BLaER1 treated with 17β-estradiol and CSF1 and Interleukin-3, amounts not matched to agents 10 nM and 100 nM (cell line): ENCODE measurements around the gene MBNL2.

Experiments used
- H3K27ac ChIP-seq, 11 experiments: shearing (Covaris generic); formaldehyde crosslinking; 2 replicates each; pipeline ENCODE4 v1.8.1; 2022
- H3K27me3 ChIP-seq, 11 experiments: shearing (Covaris generic); formaldehyde crosslinking; 2 replicates each; pipeline ENCODE4 v1.8.1; 2022
- H3K36me3 ChIP-seq, 11 experiments: shearing (Covaris generic); formaldehyde crosslinking; 2 replicates each; pipeline ENCODE4 v1.8.1; 2022
- H3K4me1 ChIP-seq, 10 experiments: shearing (Covaris generic); formaldehyde crosslinking; 2 replicates each; pipeline ENCODE4 v1.8.1; 2022
- H3K4me2 ChIP-seq, 11 experiments: shearing (Covaris generic); formaldehyde crosslinking; 2 replicates each; pipeline ENCODE4 v1.8.1; 2022
- H3K4me3 ChIP-seq, 10 experiments: shearing (Covaris generic); formaldehyde crosslinking; 2 replicates each; pipeline ENCODE4 v1.8.1; 2022
- H3K9ac ChIP-seq, 11 experiments: shearing (Covaris generic); formaldehyde crosslinking; 2 replicates each; pipeline ENCODE4 v1.8.1; 2022
- H3K9me3 ChIP-seq, 11 experiments: shearing (Covaris generic); formaldehyde crosslinking; replicated peaks in 1 of 11; 2 replicates each; pipeline ENCODE4 v1.8.1; 2022
- H4K20me1 ChIP-seq, 11 experiments: shearing (Covaris generic); formaldehyde crosslinking; 2 replicates each; pipeline ENCODE4 v1.8.1; 2022
- Cebpa-rat ChIP-seq, 11 experiments: shearing (Covaris generic); IDR thresholded peaks; 2 replicates each; pipeline ENCODE4 v1.8.1; 2022

The MBNL2 gene

GRCh38 chr13:97269603-97270002, 47.5 kb downstream of the MBNL2 start:
- Histone ChIP-seq H3K27ac (no peak overlapping the region), H3K27me3 (no peaks in the 10 kb centered on the region), H3K4me1 (peaks cover 0 to 20% (median 9%) of the 10 kb centered on the region in 10 experiments; a peak in 11 of 20 replicates), H3K4me2 (no peak overlapping the region), H3K4me3 (no peak overlapping the region), H3K36me3 (peaks cover 0 to 31% (median 2%) of the 10 kb centered on the region in 11 experiments; a peak in 9 of 22 replicates), H3K9me3 (no peaks in the 10 kb centered on the region), H3K9ac (no peak overlapping the region), H4K20me1 (peaks cover 0 to 94% (median 9%) of the 10 kb centered on the region in 11 experiments; a peak in 9 of 22 replicates)
- no peak for TF ChIP-seq Cebpa-rat (IDR thresholded peaks at IDR 0.05)

- Histone ChIP-seq H3K4me2 (no peak overlapping the region), H3K9me3 (no peaks in the 10 kb centered on the region), H3K4me1 (peaks cover 0 to 6% (median 4%) of the 10 kb centered on the region in 10 experiments; a peak in 10 of 20 replicates), H3K36me3 (peaks cover 20 to 49% (median 26%) of the 10 kb centered on the region in 11 experiments), H3K9ac (no peak overlapping the region), H3K4me3 (no peak overlapping the region), H4K20me1 (peaks cover 0 to 86% (median 5%) of the 10 kb centered on the region in 11 experiments; a peak in 7 of 22 replicates), H3K27me3 (no peaks in the 10 kb centered on the region), H3K27ac (no peak overlapping the region)
- no peak for TF ChIP-seq Cebpa-rat (IDR thresholded peaks at IDR 0.05)
Observed at GRCh38 chr13:97272526-97272925, 50.4 kb downstream of the MBNL2 start.

- Histone ChIP-seq H3K36me3 (peaks cover 20 to 44% (median 25%) of the 10 kb centered on the region in 11 experiments), H3K9ac (no peak overlapping the region), H4K20me1 (peaks cover 0 to 86% (median 5%) of the 10 kb centered on the region in 11 experiments; a peak in 7 of 22 replicates), H3K4me2 (no peak overlapping the region), H3K27ac (no peak overlapping the region), H3K4me1 (no peaks in the 10 kb centered on the region), H3K9me3 (no peaks in the 10 kb centered on the region), H3K27me3 (no peaks in the 10 kb centered on the region), H3K4me3 (no peak overlapping the region)
- no peak for TF ChIP-seq Cebpa-rat (IDR thresholded peaks at IDR 0.05)
Observed at GRCh38 chr13:97273341-97273831, 51.3 kb downstream of the MBNL2 start.

GRCh38 chr13:97274829-97275649, 52.9 kb downstream of the MBNL2 start:
- H3K9me3 ChIP-seq = no peaks in the 10 kb centered on the region
- no peak overlapping the region for H3K27ac ChIP-seq
- H3K4me3 ChIP-seq = no peak overlapping the region
- H3K4me2 ChIP-seq = no peak overlapping the region
- TF ChIP-seq Cebpa-rat (IDR thresholded peaks at IDR 0.05) = no peak
- H3K9ac ChIP-seq = no peak overlapping the region
- peaks cover 20 to 38% (median 25%) of the 10 kb centered on the region in 11 experiments for H3K36me3 ChIP-seq
- H4K20me1 ChIP-seq = peaks cover 0 to 86% (median 0%) of the 10 kb centered on the region in 11 experiments; a peak in 9 of 22 replicates
- no peaks in the 10 kb centered on the region for H3K4me1 ChIP-seq
- no peaks in the 10 kb centered on the region for H3K27me3 ChIP-seq

GRCh38 chr13:97275776-97276501, 53.8 kb downstream of the MBNL2 start:
- H3K4me1 ChIP-seq = no peaks in the 10 kb centered on the region
- H3K4me2 ChIP-seq = no peak overlapping the region
- peaks cover 0 to 88% (median 5%) of the 10 kb centered on the region in 11 experiments; a peak in 10 of 22 replicates for H4K20me1 ChIP-seq
- no peak overlapping the region for H3K9ac ChIP-seq
- no peak overlapping the region for H3K4me3 ChIP-seq
- no peaks in the 10 kb centered on the region for H3K9me3 ChIP-seq
- H3K27ac ChIP-seq = no peak overlapping the region
- peaks cover 20 to 40% (median 26%) of the 10 kb centered on the region in 11 experiments for H3K36me3 ChIP-seq
- no peak for TF ChIP-seq Cebpa-rat (IDR thresholded peaks at IDR 0.05)
- H3K27me3 ChIP-seq = no peaks in the 10 kb centered on the region

- Histone ChIP-seq H3K4me1 (peaks cover 0 to under 1% (median 0%) of the 10 kb centered on the region in 10 experiments; a peak in 1 of 20 replicates), H3K27ac (no peak overlapping the region), H3K9ac (no peak overlapping the region), H3K36me3 (peaks cover 20 to 45% (median 27%) of the 10 kb centered on the region in 11 experiments), H3K4me2 (no peak overlapping the region), H3K27me3 (no peaks in the 10 kb centered on the region), H3K9me3 (no peaks in the 10 kb centered on the region), H4K20me1 (peaks cover 0 to 90% (median 6%) of the 10 kb centered on the region in 11 experiments; a peak in 11 of 22 replicates), H3K4me3 (no peak overlapping the region)
- no peak for TF ChIP-seq Cebpa-rat (IDR thresholded peaks at IDR 0.05)
Observed at GRCh38 chr13:97276862-97277269, 54.7 kb downstream of the MBNL2 start.

GRCh38 chr13:97278435-97279411, 56.6 kb downstream of the MBNL2 start:
- H3K9ac ChIP-seq = no peak overlapping the region
- no peaks in the 10 kb centered on the region for H3K9me3 ChIP-seq
- TF ChIP-seq Cebpa-rat (IDR thresholded peaks at IDR 0.05) = no peak
- peaks cover 20 to 47% (median 27%) of the 10 kb centered on the region in 11 experiments for H3K36me3 ChIP-seq
- no peak overlapping the region for H3K4me3 ChIP-seq
- H3K27ac ChIP-seq = no peak overlapping the region
- H4K20me1 ChIP-seq = peaks cover 0 to 91% (median 7%) of the 10 kb centered on the region in 11 experiments; a peak in 12 of 22 replicates
- H3K27me3 ChIP-seq = no peaks in the 10 kb centered on the region
- H3K4me2 ChIP-seq = no peak overlapping the region
- H3K4me1 ChIP-seq = peaks cover 0 to 14% (median 7%) of the 10 kb centered on the region in 10 experiments; a peak in 12 of 20 replicates

- TF ChIP-seq Cebpa-rat (IDR thresholded peaks at IDR 0.05) = no peak
- H4K20me1 ChIP-seq = peaks cover 0 to 92% (median 7%) of the 10 kb centered on the region in 11 experiments; a peak in 12 of 22 replicates
- H3K4me2 ChIP-seq = no peak overlapping the region
- peaks cover 20 to 46% (median 27%) of the 10 kb centered on the region in 11 experiments for H3K36me3 ChIP-seq
- no peak overlapping the region for H3K4me3 ChIP-seq
- no peak overlapping the region for H3K27ac ChIP-seq
- H3K9me3 ChIP-seq = no peaks in the 10 kb centered on the region
- no peaks in the 10 kb centered on the region for H3K27me3 ChIP-seq
- no peak overlapping the region for H3K9ac ChIP-seq
- H3K4me1 ChIP-seq = peaks cover 0 to 17% (median 10%) of the 10 kb centered on the region in 10 experiments; a peak in 12 of 20 replicates
Observed at GRCh38 chr13:97279913-97280312, 57.8 kb downstream of the MBNL2 start.
